ENCODE results near the gene HIPK1. TPM values are rescaled to one million over a fixed set of nuclear protein-coding genes. Genes with fewer than 3 reads are reported as not detected.

Gene HIPK1
- total RNA-seq, 1 experiment from 2014 or later: 41.5 TPM

DNA sequence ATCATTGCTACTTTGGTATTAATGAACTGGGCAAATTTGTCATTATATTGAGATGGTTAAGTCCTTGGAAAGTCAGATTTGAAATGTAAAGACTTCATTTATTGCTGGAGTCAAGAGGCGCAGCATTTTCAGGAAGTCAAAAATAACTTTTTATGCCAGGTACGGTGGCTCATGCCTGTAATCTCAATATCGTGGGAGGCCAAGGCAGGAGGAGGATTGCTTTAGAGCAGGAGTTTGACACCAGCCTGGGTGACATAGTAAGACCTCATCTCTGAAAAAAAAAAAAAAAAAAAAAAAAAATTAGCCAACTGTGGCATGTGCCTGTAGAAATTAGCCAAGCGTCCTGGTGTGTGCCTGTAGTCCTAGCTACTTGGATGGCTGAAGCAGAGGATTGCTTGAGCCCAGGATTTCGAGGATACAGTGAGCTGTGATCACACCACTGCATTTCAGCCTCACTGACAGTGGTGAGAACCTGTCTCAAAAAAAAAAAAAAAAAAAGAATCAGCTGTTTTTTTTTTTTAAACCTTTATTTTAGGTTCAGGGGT, 5.5 kb downstream of the HIPK1 start:
- POLR2A ChIA-PET: no interaction called here
- Histone ChIP-seq H3K4me1 (ENCODE audit: control insufficient read depth, insufficient read depth, low read length) (peaks cover 10% of the 10 kb centered on the region), H3K27me3 (ENCODE audit: control insufficient read depth, insufficient read depth, low read length) (no peaks in the 10 kb centered on the region), H3K27ac (ENCODE audit: low read length) (no peak overlapping the region), H3K9me3 (ENCODE audit: control insufficient read depth, insufficient read depth, low read depth, low read length) (no peaks in the 10 kb centered on the region), H3K4me3 (ENCODE audit: low read depth in 2 of 2, low read length in 2 of 2) (no peak overlapping the region), H3K36me3 (ENCODE audit: control insufficient read depth, insufficient read depth, low read length) (peaks cover 3% of the 10 kb centered on the region; the same call in 1 of the 2 replicates)
- in situ Hi-C loops (cut with HindIII; ENCODE audit: low pct_unique_long_range_greater_than_20kb, low sequenced_read_pairs): no loop called here
- CTCF ChIA-PET: no interaction called here
- intact Hi-C loops (cut with micrococcal nuclease; ENCODE audit: unreplicated experiment): no loop called here
- ATAC-seq (no peak), DNase-seq (ENCODE audit: low read depth, low spot score) (no peak)
- TF ChIP-seq POLR2AphosphoS5 (IDR thresholded peaks at IDR 0.05; ENCODE audit: low read depth, low read length) (no peak), SIN3A (IDR thresholded peaks at IDR 0.05; ENCODE audit: borderline replicate concordance, insufficient read depth, low read depth, low read length) (no peak), TCF7L2 (IDR thresholded peaks at IDR 0.05; ENCODE audit: low read depth, low read length) (no peak)
- TF ChIP-seq, protein P1, sequence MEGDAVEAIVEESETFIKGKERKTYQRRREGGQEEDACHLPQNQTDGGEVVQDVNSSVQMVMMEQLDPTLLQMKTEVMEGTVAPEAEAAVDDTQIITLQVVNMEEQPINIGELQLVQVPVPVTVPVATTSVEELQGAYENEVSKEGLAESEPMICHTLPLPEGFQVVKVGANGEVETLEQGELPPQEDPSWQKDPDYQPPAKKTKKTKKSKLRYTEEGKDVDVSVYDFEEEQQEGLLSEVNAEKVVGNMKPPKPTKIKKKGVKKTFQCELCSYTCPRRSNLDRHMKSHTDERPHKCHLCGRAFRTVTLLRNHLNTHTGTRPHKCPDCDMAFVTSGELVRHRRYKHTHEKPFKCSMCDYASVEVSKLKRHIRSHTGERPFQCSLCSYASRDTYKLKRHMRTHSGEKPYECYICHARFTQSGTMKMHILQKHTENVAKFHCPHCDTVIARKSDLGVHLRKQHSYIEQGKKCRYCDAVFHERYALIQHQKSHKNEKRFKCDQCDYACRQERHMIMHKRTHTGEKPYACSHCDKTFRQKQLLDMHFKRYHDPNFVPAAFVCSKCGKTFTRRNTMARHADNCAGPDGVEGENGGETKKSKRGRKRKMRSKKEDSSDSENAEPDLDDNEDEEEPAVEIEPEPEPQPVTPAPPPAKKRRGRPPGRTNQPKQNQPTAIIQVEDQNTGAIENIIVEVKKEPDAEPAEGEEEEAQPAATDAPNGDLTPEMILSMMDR (IDR thresholded peaks at IDR 0.05): no peak
- TF ChIP-seq, protein P2, sequence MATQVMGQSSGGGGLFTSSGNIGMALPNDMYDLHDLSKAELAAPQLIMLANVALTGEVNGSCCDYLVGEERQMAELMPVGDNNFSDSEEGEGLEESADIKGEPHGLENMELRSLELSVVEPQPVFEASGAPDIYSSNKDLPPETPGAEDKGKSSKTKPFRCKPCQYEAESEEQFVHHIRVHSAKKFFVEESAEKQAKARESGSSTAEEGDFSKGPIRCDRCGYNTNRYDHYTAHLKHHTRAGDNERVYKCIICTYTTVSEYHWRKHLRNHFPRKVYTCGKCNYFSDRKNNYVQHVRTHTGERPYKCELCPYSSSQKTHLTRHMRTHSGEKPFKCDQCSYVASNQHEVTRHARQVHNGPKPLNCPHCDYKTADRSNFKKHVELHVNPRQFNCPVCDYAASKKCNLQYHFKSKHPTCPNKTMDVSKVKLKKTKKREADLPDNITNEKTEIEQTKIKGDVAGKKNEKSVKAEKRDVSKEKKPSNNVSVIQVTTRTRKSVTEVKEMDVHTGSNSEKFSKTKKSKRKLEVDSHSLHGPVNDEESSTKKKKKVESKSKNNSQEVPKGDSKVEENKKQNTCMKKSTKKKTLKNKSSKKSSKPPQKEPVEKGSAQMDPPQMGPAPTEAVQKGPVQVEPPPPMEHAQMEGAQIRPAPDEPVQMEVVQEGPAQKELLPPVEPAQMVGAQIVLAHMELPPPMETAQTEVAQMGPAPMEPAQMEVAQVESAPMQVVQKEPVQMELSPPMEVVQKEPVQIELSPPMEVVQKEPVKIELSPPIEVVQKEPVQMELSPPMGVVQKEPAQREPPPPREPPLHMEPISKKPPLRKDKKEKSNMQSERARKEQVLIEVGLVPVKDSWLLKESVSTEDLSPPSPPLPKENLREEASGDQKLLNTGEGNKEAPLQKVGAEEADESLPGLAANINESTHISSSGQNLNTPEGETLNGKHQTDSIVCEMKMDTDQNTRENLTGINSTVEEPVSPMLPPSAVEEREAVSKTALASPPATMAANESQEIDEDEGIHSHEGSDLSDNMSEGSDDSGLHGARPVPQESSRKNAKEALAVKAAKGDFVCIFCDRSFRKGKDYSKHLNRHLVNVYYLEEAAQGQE (IDR thresholded peaks at IDR 0.05; ENCODE audit: insufficient read depth in 1 of 2, low read depth in 2 of 2, low read length in 1 of 2): no peak
- BruUV-seq (replicated peaks): no TSS peak

DNA sequence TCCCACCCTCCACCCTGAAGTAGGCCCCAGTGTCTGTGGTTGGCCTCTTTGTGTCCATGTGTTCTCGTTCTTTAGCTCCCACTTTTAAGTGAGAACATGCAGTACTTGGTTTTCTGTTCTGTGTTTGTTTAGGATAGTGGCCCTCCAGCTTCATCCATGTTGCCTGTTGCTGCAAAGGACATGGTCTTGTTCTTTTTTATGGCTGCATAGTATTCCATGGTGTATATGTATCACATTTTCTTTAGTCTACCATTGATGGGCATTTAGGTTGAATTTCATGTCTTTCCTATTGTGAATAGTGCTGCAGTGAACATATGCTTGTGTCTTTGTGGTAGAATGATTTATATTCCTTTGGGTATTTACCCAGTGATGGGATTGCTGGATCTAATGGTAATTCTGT, 6.1 kb downstream of the HIPK1 start:
- H3K27me3 ChIP-seq (ENCODE audit: control insufficient read depth, insufficient read depth, low read length): no peaks in the 10 kb centered on the region
- no peak overlapping the region for H3K27ac ChIP-seq (ENCODE audit: low read length)
- peaks cover 10% of the 10 kb centered on the region for H3K4me1 ChIP-seq (ENCODE audit: control insufficient read depth, insufficient read depth, low read length)
- no peak for TF ChIP-seq POLR2AphosphoS5 (IDR thresholded peaks at IDR 0.05; ENCODE audit: low read depth, low read length)
- no peak for TF ChIP-seq TCF7L2 (IDR thresholded peaks at IDR 0.05; ENCODE audit: low read depth, low read length)
- TF ChIP-seq SIN3A (IDR thresholded peaks at IDR 0.05; ENCODE audit: borderline replicate concordance, insufficient read depth, low read depth, low read length): no peak
- TF ChIP-seq, protein P1 (IDR thresholded peaks at IDR 0.05): no peak
- TF ChIP-seq, protein P2 (IDR thresholded peaks at IDR 0.05; ENCODE audit: insufficient read depth in 1 of 2, low read depth in 2 of 2, low read length in 1 of 2): no peak
- H3K36me3 ChIP-seq (ENCODE audit: control insufficient read depth, insufficient read depth, low read length): peaks cover 1% of the 10 kb centered on the region; the same call in 1 of the 2 replicates
- no TSS peak for BruUV-seq (replicated peaks)
- ChIA-PET CTCF (no interaction called here), POLR2A (no interaction called here)
- no peak overlapping the region for H3K4me3 ChIP-seq (ENCODE audit: low read depth in 2 of 2, low read length in 2 of 2)
- DNase-seq (ENCODE audit: low read depth, low spot score) (no peak), ATAC-seq (no peak)
- intact Hi-C loops (cut with micrococcal nuclease; ENCODE audit: unreplicated experiment) (no loop called here), in situ Hi-C loops (cut with HindIII; ENCODE audit: low pct_unique_long_range_greater_than_20kb, low sequenced_read_pairs) (no loop called here)
- H3K9me3 ChIP-seq (ENCODE audit: control insufficient read depth, insufficient read depth, low read depth, low read length): no peaks in the 10 kb centered on the region

Measured in Panc1 (cell line).